DMS114 treated with DMSO at 0.1 percent for 48 hours (cell line): Measurements from ENCODE around the gene KRTAP9-2.
"Not testable (repeated sequence)": the region's sequence is repeated elsewhere in the genome, so short reads cannot be mapped to it uniquely, and the experiment has no call there.

Experiments used
- DNase-seq: peaks from one replicate; lab custom pipeline; 2025; ENCODE audit not compliant: unreplicated experiment; lab: John Stamatoyannopoulos, UW

KRTAP9-2 gene

GRCh38 chr17:41226598-41227095, at the start of gene KRTAP9-2:
KRTAP9-2 (plus strand) TSS chr17:41226648; CDS start chr17:41226655, 7 bp downstream.
- DNase-seq, result not testable (repeated sequence)

- DNase-seq, result no peak
Measured at GRCh38 chr17:41176744-41177387, 49.6 kb upstream of the KRTAP9-2 start.

GRCh38 chr17:41177727-41178271, 48.6 kb upstream of the KRTAP9-2 start, which contains the start of gene KRTAP4-2:
KRTAP4-2 (minus strand) TSS chr17:41178221; CDS start chr17:41178164, 57 bp downstream.
- no peak for DNase-seq

GRCh38 chr17:41178341-41178740, 48.1 kb upstream of the KRTAP9-2 start:
- no peak for DNase-seq

- DNase-seq, result no peak
Measured at GRCh38 chr17:41178843-41179616, 47.4 kb upstream of the KRTAP9-2 start.

- no peak for DNase-seq
Measured at GRCh38 chr17:41184480-41184961, 41.9 kb upstream of the KRTAP9-2 start, which contains the start of gene KRTAP4-1. KRTAP4-1 (minus strand) TSS chr17:41184911; CDS start chr17:41184854, 57 bp downstream.

GRCh38 chr17:41185001-41185400, 41.4 kb upstream of the KRTAP9-2 start:
- no peak for DNase-seq

- DNase-seq, result no peak
Measured at GRCh38 chr17:41186872-41187271, 39.6 kb upstream of the KRTAP9-2 start.

- DNase-seq, result not testable (repeated sequence)
Measured at GRCh38 chr17:41189837-41190318, 36.6 kb upstream of the KRTAP9-2 start, which contains the start of gene KRTAP9-1. KRTAP9-1 (plus strand) TSS chr17:41189887; CDS start chr17:41189887, 0 bp downstream.

- DNase-seq, result no peak
Measured at GRCh38 chr17:41190328-41190727, 36.1 kb upstream of the KRTAP9-2 start.

- no peak for DNase-seq
Measured at GRCh38 chr17:41196068-41196467, 30.4 kb upstream of the KRTAP9-2 start.

GRCh38 chr17:41199421-41200078, 26.9 kb upstream of the KRTAP9-2 start:
- no peak for DNase-seq

- DNase-seq, result no peak
Measured at GRCh38 chr17:41211845-41212466, 14.5 kb upstream of the KRTAP9-2 start.

- DNase-seq, result no peak
Measured at GRCh38 chr17:41212524-41213169, 13.8 kb upstream of the KRTAP9-2 start.

GRCh38 chr17:41215681-41216080, 10.8 kb upstream of the KRTAP9-2 start:
- no peak for DNase-seq

GRCh38 chr17:41223821-41224220, 2.6 kb upstream of the KRTAP9-2 start:
- no peak for DNase-seq

- DNase-seq, result no peak
Measured at GRCh38 chr17:41226051-41226450, 397 bp upstream of the KRTAP9-2 start.

GRCh38 chr17:41230094-41230493, 3.6 kb downstream of the KRTAP9-2 start:
- DNase-seq, result no peak

GRCh38 chr17:41231731-41232130, 5.3 kb downstream of the KRTAP9-2 start:
- DNase-seq, result no peak
